DMS153 (cell line): ENCODE measurements around the gene GIPC2.
"Not testable (repeated sequence)": the region's sequence is repeated elsewhere in the genome, so short reads cannot be mapped to it uniquely, and the experiment has no call there.

Experiments
- DNase-seq: peaks from one replicate; lab custom pipeline; 2025; lab: John Stamatoyannopoulos, UW

GIPC2 gene

DNA sequence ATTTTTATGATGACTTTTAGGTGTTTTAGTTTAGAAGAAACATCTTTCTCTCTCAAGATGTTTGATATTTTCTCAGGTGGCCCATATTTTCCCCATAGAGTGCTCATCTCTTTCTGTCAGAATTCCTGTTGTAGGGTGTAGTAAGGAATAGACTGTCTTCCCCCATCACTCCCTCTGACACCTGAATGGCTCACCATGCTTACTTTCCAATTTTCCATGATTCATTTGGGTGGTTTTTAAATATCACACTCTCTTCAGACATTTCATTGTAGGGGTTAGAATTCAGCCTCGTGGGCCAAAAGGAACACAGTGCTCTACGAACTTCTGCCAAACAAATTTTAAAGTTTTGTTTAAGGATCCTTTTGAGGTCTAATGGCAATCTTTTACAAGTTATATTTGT, 24.0 kb downstream of the GIPC2 start:
- no peak for DNase-seq

GRCh38 chr1:78070210-78070609, 24.4 kb downstream of the GIPC2 start:
- no peak for DNase-seq

- DNase-seq = peak; percentile 4
These were observed 25.0 kb downstream of the GIPC2 start for GRCh38 chr1:78070758-78071157.

- no peak for DNase-seq
These were observed 25.9 kb downstream of the GIPC2 start for GRCh38 chr1:78071696-78072095.

DNA sequence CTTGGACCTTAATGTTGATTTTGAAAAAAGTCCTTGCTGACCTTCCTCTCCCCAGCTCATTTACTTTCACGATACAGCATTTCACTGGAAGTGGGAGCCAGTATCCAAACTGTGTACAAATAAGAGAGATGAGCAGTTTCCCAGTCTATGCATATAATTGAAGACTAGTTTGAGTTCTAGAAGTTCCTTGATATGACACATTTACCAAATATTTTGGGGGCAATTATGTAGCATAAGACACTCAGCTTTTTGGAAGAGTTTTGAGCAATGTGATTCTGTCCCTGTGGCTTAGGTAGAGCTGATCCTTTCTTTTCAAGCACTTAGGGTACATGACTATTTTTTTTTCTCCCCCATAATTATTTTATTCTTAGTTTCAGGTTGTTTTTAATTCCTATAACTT, 26.4 kb downstream of the GIPC2 start:
- no peak for DNase-seq

GRCh38 chr1:78073441-78073840, 27.7 kb downstream of the GIPC2 start:
- no peak for DNase-seq

DNA sequence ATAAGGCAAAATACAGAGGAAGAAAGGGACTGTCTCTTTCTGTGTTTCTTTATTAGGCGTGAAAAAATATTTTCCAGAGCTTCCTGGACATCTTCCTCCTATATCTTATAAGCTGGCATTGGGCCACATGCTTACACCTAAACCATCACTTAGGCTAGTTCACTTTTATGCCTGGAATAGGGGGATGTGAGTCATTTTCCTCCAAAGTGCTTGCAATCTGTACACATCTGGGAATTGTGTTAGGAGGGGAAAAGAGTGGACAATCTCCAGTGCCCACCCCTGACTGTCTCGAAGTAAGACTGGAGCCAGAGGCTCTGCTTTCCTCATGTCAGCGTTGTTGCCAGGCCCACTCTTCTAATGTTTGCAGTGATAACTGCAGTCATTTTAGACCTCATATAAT, 29.9 kb downstream of the GIPC2 start:
- DNase-seq = no peak

GRCh38 chr1:78078358-78078757, 32.6 kb downstream of the GIPC2 start:
- DNase-seq = no peak

DNA sequence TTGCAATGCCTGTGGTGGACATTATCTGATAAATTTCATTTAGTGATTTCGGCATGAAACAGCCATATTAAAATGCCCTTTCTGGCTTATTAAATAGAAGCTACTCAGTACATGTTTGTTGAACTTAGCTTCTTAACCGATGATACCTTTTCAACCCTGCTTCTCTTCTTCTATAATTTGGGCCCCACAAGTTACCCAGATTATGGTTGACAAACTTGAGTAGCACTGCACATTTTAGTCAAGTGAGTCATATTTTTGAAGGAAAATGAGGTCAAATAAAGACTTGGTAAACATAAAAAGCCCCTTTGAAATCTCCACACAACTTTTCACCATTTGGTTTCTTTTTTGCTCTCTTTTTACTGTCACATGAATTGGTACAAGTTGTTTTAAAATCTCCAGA, 33.8 kb downstream of the GIPC2 start:
- no peak for DNase-seq

GRCh38 chr1:78080767-78081166, 35.0 kb downstream of the GIPC2 start:
- DNase-seq = no peak

DNA sequence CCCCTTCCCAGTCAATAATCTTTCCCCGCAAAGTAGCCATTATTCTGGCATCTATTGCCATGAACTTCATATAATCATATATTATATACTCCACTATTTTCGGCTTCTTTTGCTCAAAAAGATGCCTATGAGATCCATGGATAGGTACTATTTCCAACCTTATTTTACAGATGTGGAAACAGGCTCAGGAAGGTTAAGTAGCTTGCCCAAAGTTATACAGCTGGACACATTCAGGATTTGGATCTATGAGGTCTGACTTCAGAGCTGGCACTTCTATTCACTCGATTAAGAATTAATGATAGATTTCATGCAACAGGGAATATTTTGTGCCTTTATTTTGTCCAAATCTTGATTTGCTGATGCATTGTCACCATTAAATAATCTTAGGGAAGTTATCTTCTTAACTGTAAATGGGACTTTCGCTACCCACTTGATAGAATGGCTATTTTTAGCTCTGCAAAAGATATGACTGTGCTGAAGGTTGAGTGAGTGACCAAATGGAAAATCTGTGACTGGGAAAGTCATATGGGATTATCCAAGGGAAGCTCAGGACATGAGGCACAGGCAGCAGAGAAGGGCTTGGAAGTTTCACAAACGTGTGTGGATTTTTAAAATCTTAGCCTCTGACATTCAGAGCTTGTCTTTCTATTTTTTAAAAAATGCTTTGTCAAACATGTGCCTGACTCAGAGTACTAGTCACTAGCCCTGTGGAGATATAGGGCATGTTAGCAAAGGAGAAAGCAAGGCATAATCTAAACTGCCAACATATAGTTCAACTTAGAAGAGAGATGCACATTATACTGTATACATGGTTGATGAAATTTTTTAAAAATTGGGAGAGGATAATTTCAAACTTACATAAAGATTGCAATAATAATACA, 36.5 kb downstream of the GIPC2 start:
- no peak for DNase-seq

- DNase-seq = not testable (repeated sequence)
These were observed 38.9 kb downstream of the GIPC2 start for GRCh38 chr1:78084639-78085038.

- DNase-seq = no peak
These were observed 40.9 kb downstream of the GIPC2 start for GRCh38 chr1:78086697-78087096.

DNA sequence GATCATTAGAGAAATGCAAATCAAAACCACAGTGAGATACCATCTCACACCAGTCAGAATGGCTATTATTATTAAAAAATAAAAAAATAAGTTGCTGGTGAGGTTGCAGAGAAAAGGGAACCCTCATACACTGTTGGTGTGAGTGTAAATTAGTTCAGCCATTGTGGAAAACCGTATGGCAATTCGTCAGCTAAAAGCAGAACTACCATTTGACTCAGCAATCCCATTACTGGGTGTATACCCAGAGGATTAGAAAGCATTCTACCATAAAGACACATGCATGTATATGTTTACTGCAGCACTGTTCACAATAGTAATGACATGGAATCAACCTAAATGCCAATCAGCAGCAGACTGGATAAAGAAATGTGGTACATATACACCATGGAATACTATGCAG, 42.2 kb downstream of the GIPC2 start:
- no peak for DNase-seq

DNA sequence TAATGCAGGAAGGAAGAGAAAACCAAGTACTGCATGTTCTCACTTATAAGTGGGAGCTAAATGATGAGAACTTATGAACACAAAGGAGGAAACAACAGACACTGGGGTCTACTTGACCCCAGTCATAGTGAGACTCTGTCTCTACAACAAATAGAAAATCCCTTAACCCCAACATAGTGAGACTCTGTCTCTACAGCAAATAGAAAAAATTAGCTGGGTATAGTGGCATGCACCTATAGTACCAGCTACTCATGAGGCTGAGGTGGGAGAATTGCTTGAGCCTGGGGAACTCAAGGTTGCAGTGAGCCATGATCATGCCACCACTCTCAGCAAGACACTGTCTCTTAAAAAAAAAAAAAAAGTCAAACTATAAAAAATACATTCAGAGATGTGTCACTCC, 42.7 kb downstream of the GIPC2 start:
- no peak for DNase-seq

DNA sequence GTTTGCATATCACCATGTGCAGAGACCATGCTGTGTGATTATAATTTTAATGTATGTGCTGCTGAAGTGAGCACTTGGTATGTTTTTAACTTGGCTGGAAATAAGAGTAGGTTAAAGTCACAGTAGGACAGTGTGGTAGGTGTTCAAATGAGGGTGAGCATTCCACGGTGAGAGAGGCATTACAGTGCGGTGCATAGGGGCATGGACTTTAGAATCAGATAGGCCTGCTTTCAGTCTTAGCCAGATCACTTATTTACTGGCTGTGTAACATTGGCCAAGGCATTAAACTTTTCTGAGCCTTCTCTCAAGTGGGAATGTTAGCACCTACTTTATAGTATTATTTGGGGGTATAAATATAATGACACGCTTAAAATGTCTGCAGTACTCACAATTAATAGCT, 43.2 kb downstream of the GIPC2 start:
- no peak for DNase-seq

DNA sequence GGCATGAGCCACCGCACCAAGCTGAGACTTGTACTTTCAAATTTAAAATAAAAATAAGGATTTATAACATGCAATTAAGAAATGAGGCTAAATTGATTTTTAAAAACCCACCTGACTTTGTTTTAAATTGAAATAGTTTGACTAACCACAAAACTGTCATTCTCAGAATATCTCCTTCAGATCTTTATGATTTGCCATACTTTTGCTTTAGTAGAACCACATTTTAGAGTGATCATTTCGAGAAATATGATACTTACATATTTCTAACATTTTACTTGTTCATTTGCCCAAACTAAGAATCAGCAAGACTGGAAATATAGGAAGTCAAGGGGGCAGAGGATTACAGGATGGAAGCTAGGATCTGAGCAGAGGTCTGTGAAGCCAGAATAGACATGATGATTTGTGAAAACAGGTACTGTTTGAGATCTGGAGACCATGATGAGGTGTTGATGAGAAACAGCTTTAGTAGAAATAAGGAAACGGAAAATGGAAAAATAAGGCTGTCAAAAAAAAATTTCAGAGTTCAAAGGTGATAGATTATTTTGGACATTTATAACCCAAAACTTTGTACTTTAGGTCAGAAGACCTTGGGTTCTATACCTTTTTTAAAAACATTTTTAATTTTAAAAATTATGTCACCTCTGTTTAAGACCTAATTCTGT, 44.8 kb downstream of the GIPC2 start:
- no peak for DNase-seq

GRCh38 chr1:78091215-78091813, 45.5 kb downstream of the GIPC2 start:
- no peak for DNase-seq

- no peak for DNase-seq
These were observed 46.1 kb downstream of the GIPC2 start for GRCh38 chr1:78091886-78092285.

DNA sequence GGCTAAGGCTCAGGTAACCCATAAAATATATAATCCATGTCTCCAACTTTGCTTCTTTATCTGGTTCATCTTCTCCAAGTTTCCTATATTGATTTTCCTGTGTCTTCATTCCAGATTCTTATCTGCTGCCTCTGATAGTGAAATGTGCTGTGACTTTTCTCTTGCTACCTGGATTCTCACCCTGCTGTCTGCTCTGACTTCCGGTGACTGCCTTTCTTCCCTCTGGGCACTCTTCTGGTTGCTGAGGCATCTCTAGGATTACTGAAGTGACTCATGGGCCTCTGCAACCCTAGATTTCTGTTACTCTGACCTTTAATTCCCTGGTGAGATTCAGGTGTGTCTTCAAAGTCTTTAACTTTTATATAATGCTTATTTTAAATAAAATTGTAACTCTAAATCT, 46.9 kb downstream of the GIPC2 start:
- no peak for DNase-seq

DNA sequence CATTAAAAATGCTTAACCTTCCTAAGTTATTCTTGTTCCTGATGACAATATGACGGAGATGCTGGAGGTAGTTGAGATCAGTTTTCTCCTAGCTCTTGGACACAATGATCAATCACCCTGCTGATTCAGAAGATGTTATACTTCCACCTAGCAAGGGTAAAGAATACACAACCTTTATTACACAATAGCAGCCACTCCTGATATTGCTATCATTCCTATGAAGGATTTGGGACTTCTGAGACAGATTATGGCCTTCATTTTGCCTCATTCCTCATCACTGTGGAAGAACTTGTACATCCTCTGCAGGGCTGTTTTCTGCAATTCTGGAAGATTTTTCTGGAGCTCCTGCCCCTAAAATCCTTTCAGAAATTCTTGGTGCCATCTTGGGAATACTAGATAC, 47.8 kb downstream of the GIPC2 start:
- DNase-seq = no peak

DNA sequence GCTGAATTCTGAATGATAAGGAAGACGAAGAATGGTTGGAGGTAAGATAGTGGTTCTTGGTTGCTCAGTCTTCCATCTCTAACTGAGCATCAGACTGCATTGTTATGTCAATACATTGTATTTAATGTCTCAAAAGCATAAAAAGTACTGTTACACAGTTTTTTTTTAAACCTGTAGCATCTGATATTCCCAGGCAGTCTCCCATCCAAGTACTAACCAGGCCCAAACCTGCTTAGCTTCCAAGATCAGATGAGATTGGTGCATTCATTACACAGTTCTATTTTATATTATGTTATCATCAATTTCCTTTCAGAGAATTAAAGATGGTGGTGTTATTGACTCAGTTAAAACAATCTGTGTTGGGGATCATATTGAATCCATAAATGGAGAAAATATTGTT, 48.9 kb downstream of the GIPC2 start:
- DNase-seq = no peak

GRCh38 chr1:78095593-78095992, 49.8 kb downstream of the GIPC2 start:
- no peak for DNase-seq
